Chondrocyte (in vitro differentiated cells): ENCODE data around the gene NOVA1. TPM values are rescaled to one million over a fixed set of nuclear protein-coding genes. Genes with fewer than 3 reads are reported as not detected.

Experiments used
- DNase-seq: peaks from one replicate; pipeline ENCODE4 v3.0.0; 2021; ENCODE audit warnings: mixed read lengths, low spot score
- H3K27ac Mint-ChIP-seq: one replicate; pipeline ENCODE4 v1.8.0; 2021; ENCODE audit warnings: mild to moderate bottlenecking, moderate library complexity, mixed read lengths; ENCODE audit not compliant: unreplicated experiment
- H3K27me3 Mint-ChIP-seq: 2 replicates; pipeline ENCODE4 v1.8.0; 2021; ENCODE audit warnings: low read depth, mixed read lengths
- H3K36me3 Mint-ChIP-seq: 2 replicates; pipeline ENCODE4 v1.8.0; 2021; ENCODE audit warnings: low read depth, mixed read lengths
- H3K4me1 Mint-ChIP-seq: 2 replicates; pipeline ENCODE4 v1.8.0; 2021; ENCODE audit warnings: low read depth, mild to moderate bottlenecking, mixed read lengths
- H3K4me3 Mint-ChIP-seq: one replicate; pipeline ENCODE4 v1.8.0; 2021; ENCODE audit warnings: mild to moderate bottlenecking, moderate library complexity, mixed read lengths; ENCODE audit not compliant: unreplicated experiment
- H3K9me3 Mint-ChIP-seq: 2 replicates; pipeline ENCODE4 v1.8.0; 2021; ENCODE audit warnings: low read depth, mixed read lengths
- CTCF ChIP-seq: fragments of 200-600 bp; sonication (generic); IDR thresholded peaks from 2 replicates; pipeline ENCODE4 v1.5.0; 2021; ENCODE audit warnings: antibody characterized with exemption, mild to moderate bottlenecking, moderate library complexity
- total RNA-seq: library from RNA; stranded (reverse); gene quantifications from 3 replicates; pipeline ENCODE4 v1.2.1, GENCODE V29; 2021

NOVA1 gene
- total RNA-seq, 1 donor from 2014 or later, result 0.97 TPM

DNA sequence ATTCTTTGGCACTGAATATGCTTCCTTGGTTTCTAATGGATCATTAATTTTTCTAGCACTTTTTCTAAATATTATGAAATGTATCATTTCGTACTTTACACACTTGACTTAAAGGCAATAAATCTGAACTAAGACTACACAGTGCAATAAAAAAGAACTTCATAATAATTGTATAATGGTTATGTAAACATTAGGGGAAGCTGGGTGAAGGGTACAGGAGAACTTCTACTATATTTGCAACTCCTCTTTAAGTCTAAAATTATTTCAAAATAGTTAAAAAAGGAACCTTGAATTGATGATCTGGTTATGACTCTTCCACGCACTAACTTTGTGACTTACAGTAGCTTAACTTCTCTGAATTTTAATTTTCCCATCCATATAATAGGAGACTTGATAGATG is 5.1 kb upstream of the NOVA1 start:
- no peak for DNase-seq
- H3K27me3 Mint-ChIP-seq, result peaks cover 22% of the 10 kb centered on the region
- H3K27ac Mint-ChIP-seq, result no peak overlapping the region
- H3K4me3 Mint-ChIP-seq, result no peak overlapping the region
- peaks cover 13% of the 10 kb centered on the region for H3K4me1 Mint-ChIP-seq
- H3K36me3 Mint-ChIP-seq, result no peaks in the 10 kb centered on the region
- TF ChIP-seq CTCF, result no peak
- no peaks in the 10 kb centered on the region for H3K9me3 Mint-ChIP-seq

DNA sequence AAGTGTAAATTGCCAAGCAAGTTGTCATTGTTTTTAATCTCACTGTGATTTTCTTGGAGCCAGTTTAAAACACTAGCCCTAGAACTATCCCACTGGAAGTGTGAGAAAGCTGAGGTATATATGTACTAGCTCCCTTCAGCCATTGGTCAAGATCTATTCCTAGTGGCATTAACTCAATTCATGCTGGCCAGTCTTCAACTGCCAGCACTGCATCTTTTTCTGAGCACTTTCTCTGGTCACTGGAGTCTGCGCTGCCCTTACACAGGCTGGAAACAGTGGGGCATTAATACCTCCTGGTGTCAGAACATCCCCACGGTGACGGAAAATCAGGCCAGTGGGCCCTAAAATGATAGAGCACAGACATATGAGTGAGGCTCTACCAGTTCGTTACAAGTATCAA is 4.0 kb upstream of the NOVA1 start:
- Mint-ChIP-seq H3K9me3 (no peaks in the 10 kb centered on the region), H3K27ac (no peak overlapping the region), H3K4me1 (peaks cover 12% of the 10 kb centered on the region), H3K4me3 (no peak overlapping the region), H3K36me3 (no peaks in the 10 kb centered on the region), H3K27me3 (peaks cover 22% of the 10 kb centered on the region)
- DNase-seq, result no peak
- TF ChIP-seq CTCF, result no peak

DNA sequence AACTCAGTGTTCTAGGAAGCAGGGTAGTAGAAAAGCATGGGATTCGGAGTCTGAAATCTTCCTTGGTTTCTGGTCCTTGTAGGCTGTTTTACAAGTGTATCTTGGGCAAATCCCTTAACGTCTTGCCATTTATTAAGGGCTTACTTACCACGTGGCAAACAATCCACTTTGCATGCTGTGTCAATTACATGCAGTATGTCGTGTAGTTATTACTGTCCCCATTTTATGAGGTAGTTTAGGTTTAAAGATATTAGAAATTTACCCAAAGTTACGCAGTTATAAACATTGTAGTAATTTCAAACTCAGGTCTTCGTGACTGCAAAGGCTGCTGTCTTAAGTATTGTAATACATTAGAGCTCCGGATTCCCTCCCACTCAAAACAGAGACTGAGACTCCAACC is 1.5 kb upstream of the NOVA1 start:
- peaks cover 24% of the 10 kb centered on the region for H3K27me3 Mint-ChIP-seq
- no peaks in the 10 kb centered on the region for H3K36me3 Mint-ChIP-seq
- no peak overlapping the region for H3K4me3 Mint-ChIP-seq
- no peaks in the 10 kb centered on the region for H3K9me3 Mint-ChIP-seq
- no peak overlapping the region for H3K27ac Mint-ChIP-seq
- DNase-seq, result no peak
- peaks cover 22% of the 10 kb centered on the region for H3K4me1 Mint-ChIP-seq
- no peak for TF ChIP-seq CTCF

DNA sequence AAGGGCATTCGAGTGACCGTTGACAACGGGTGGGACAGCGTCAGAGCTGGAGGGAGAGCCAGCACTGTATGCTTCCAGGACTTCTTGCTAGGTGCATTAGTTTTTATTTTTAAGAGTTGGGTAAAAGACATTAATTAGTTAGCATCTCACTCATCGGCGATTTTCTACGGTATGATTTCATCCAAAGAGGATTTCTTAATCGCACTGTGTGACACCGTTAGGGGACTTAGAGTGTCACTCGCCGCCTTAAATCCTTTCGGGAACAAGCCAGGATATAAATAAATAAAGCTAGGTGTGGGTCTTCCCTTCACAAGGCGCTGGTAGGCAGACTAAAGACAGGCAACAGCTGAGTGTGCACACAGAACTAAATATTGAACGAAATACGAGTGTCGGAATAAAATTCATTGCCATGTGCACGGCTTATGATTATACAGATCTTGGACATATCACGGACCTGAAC is 869 bp upstream of the NOVA1 start:
- TF ChIP-seq CTCF, result no peak
- Mint-ChIP-seq H3K4me3 (peak overlapping the region; percentile 80), H3K27me3 (peaks cover 24% of the 10 kb centered on the region), H3K27ac (peak overlapping the region; percentile 53), H3K9me3 (no peaks in the 10 kb centered on the region), H3K36me3 (no peaks in the 10 kb centered on the region), H3K4me1 (peaks cover 22% of the 10 kb centered on the region)
- no peak for DNase-seq

GRCh38 chr14:26598081-26598671 is 343 bp upstream of the NOVA1 start:
- H3K27me3 Mint-ChIP-seq, result peaks cover 24% of the 10 kb centered on the region
- H3K4me3 Mint-ChIP-seq, result peak overlapping the region; percentile 80
- H3K4me1 Mint-ChIP-seq, result peaks cover 22% of the 10 kb centered on the region
- H3K27ac Mint-ChIP-seq, result peak overlapping the region; percentile 53
- no peaks in the 10 kb centered on the region for H3K9me3 Mint-ChIP-seq
- H3K36me3 Mint-ChIP-seq, result no peaks in the 10 kb centered on the region
- TF ChIP-seq CTCF, result no peak
- DNase-seq, result peak; percentile 68
